SK-N-SH treated with all-trans-retinoic acid at 6 μM for 48 hours (cell line): ENCODE results near the gene CHL1.

ENCODE experiments used
- ATAC-seq: fragments of 200-7000 bp; cut with Tn5 transposase; 3 replicates; pipeline ENCODE4 v1.9.1; 2020; ENCODE audit warnings: mild to moderate bottlenecking, moderate library complexity
- ARNTL ChIP-seq: fragments of 450-650 bp; formaldehyde crosslinking; IDR thresholded peaks from 2 replicates; pipeline ENCODE4 v1.5.0; 2020; ENCODE audit warnings: low read depth, mild to moderate bottlenecking, moderate library complexity, borderline replicate concordance
- BACH2 ChIP-seq: fragments of 250-450 bp; sonication (Bioruptor Pico); IDR thresholded peaks from 2 replicates; pipeline ENCODE4 v1.9.0; 2021; ENCODE audit warnings: mild to moderate bottlenecking, borderline replicate concordance
- CSDC2 ChIP-seq: fragments of 250-450 bp; sonication (Bioruptor Pico); IDR thresholded peaks from 2 replicates; pipeline ENCODE4 v1.5.0; 2020; ENCODE audit warnings: mild to moderate bottlenecking, moderate library complexity
- ESRRG ChIP-seq: fragments of 250-450 bp; sonication (Bioruptor Pico); IDR thresholded peaks from 2 replicates; pipeline ENCODE4 v1.6.1; 2021; ENCODE audit warnings: mild to moderate bottlenecking
- GLIS3 ChIP-seq: fragments of 250-450 bp; sonication (Bioruptor Pico); IDR thresholded peaks from 2 replicates; pipeline ENCODE4 v1.5.0; 2020; ENCODE audit warnings: mild to moderate bottlenecking, moderate library complexity
- ISL1 ChIP-seq: fragments of 250-450 bp; sonication (Bioruptor Pico); IDR thresholded peaks from 2 replicates; pipeline ENCODE4 v2.1.2; 2022; ENCODE audit warnings: mild to moderate bottlenecking, moderate library complexity
- OSR1 ChIP-seq: fragments of 250-450 bp; sonication (Bioruptor Pico); IDR thresholded peaks from 2 replicates; pipeline ENCODE4 v1.8.0; 2022; ENCODE audit warnings: moderate library complexity, mild to moderate bottlenecking, inconsistent platforms
- POU6F1 ChIP-seq: fragments of 250-450 bp; sonication (Bioruptor Pico); IDR thresholded peaks from 2 replicates; pipeline ENCODE4 v1.8.0; 2021; ENCODE audit warnings: low read depth, mild to moderate bottlenecking, moderate library complexity, borderline replicate concordance
- PPARA ChIP-seq: fragments of 250-450 bp; sonication (Bioruptor Pico); IDR thresholded peaks from 2 replicates; pipeline ENCODE4 v1.5.0; 2020; ENCODE audit warnings: mild to moderate bottlenecking, borderline replicate concordance
- RARB ChIP-seq: fragments of 250-450 bp; sonication (Bioruptor Pico); IDR thresholded peaks from 2 replicates; pipeline ENCODE4 v1.8.0; 2021; ENCODE audit warnings: mild to moderate bottlenecking, moderate library complexity
- SNAI2 ChIP-seq: fragments of 250-450 bp; sonication (Bioruptor Pico); IDR thresholded peaks from 2 replicates; pipeline ENCODE4 v1.5.0; 2020; ENCODE audit warnings: mild to moderate bottlenecking, moderate library complexity
- TCF4 ChIP-seq: fragments of 250-450 bp; sonication (Bioruptor Pico); IDR thresholded peaks from 2 replicates; pipeline ENCODE4 v1.8.0; 2021; ENCODE audit warnings: mild to moderate bottlenecking, moderate library complexity, borderline replicate concordance
- TOX ChIP-seq: fragments of 250-450 bp; sonication (Bioruptor Pico); IDR thresholded peaks from 2 replicates; pipeline ENCODE4 v1.8.0; 2021; ENCODE audit warnings: mild to moderate bottlenecking, moderate library complexity, borderline replicate concordance
- ZC3H10 ChIP-seq: fragments of 250-450 bp; sonication (Bioruptor Pico); IDR thresholded peaks from 2 replicates; pipeline ENCODE4 v1.5.1; 2021; ENCODE audit warnings: mild to moderate bottlenecking, moderate library complexity
- ZFP3 ChIP-seq: fragments of 250-450 bp; sonication (Bioruptor Pico); IDR thresholded peaks from 2 replicates; pipeline ENCODE4 v1.5.0; 2020; ENCODE audit warnings: mild to moderate bottlenecking, moderate library complexity
- ZFP30 ChIP-seq: fragments of 450-650 bp; formaldehyde crosslinking; IDR thresholded peaks from 2 replicates; pipeline ENCODE4 v1.5.0; 2022; ENCODE audit warnings: mild to moderate bottlenecking, moderate library complexity
- ZNF565 ChIP-seq: fragments of 450-650 bp; formaldehyde crosslinking; conservative IDR thresholded peaks from 2 replicates; pipeline ENCODE4 v1.5.0; 2020; ENCODE audit warnings: low read depth, mild to moderate bottlenecking, moderate library complexity
- ZNF70 ChIP-seq: fragments of 450-650 bp; formaldehyde crosslinking; IDR thresholded peaks from 2 replicates; pipeline ENCODE4 v1.5.0; 2020; ENCODE audit warnings: mild to moderate bottlenecking, moderate library complexity
- ZNF8 ChIP-seq: fragments of 450-650 bp; formaldehyde crosslinking; IDR thresholded peaks from 2 replicates; pipeline ENCODE4 v1.5.0; 2020; ENCODE audit warnings: mild to moderate bottlenecking, moderate library complexity
- TF ChIP-seq, protein P1 (sequence below): fragments of 250-450 bp; sonication (Bioruptor Pico); IDR thresholded peaks from 2 replicates; pipeline ENCODE4 v1.5.0; 2020; ENCODE audit warnings: mild to moderate bottlenecking, moderate library complexity
- TF ChIP-seq, protein P2 (sequence below): fragments of 250-450 bp; sonication (Bioruptor Pico); IDR thresholded peaks from 2 replicates; pipeline ENCODE4 v1.5.1; 2020; ENCODE audit warnings: low read depth, mild to moderate bottlenecking, moderate library complexity
- TF ChIP-seq, protein P3 (sequence below): fragments of 250-450 bp; sonication (Bioruptor Pico); IDR thresholded peaks from 2 replicates; pipeline ENCODE4 v1.5.1; 2021; ENCODE audit warnings: mild to moderate bottlenecking, moderate library complexity

The CHL1 gene

DNA sequence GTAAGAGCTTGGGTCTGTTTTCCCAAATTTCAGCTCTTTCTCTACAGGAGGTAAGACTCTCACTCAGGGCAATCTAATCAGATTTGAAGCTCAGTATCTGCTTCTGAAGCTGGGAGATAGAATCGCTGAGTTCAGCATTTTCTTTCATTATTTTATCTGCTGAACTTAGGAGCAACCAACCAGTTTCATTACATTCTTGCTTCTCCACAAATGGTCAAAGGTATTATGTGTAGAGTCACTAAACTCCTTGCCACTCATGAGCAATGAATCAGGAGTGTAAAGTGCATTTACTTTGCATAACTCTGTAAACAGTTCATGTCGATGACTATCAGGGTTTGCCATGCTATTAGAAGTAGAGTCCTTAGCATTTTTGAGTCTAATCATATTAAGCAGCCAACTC lies 249.4 kb downstream of the CHL1 start:
- no peak for TF ChIP-seq ZNF565 (CRISPR knock-in tag)
- no peak for TF ChIP-seq ISL1
- TF ChIP-seq, protein P1, sequence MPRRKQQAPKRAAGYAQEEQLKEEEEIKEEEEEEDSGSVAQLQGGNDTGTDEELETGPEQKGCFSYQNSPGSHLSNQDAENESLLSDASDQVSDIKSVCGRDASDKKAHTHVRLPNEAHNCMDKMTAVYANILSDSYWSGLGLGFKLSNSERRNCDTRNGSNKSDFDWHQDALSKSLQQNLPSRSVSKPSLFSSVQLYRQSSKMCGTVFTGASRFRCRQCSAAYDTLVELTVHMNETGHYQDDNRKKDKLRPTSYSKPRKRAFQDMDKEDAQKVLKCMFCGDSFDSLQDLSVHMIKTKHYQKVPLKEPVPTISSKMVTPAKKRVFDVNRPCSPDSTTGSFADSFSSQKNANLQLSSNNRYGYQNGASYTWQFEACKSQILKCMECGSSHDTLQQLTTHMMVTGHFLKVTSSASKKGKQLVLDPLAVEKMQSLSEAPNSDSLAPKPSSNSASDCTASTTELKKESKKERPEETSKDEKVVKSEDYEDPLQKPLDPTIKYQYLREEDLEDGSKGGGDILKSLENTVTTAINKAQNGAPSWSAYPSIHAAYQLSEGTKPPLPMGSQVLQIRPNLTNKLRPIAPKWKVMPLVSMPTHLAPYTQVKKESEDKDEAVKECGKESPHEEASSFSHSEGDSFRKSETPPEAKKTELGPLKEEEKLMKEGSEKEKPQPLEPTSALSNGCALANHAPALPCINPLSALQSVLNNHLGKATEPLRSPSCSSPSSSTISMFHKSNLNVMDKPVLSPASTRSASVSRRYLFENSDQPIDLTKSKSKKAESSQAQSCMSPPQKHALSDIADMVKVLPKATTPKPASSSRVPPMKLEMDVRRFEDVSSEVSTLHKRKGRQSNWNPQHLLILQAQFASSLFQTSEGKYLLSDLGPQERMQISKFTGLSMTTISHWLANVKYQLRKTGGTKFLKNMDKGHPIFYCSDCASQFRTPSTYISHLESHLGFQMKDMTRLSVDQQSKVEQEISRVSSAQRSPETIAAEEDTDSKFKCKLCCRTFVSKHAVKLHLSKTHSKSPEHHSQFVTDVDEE, result no peak
- no peak for TF ChIP-seq CSDC2
- no peak for TF ChIP-seq TCF4
- no peak for TF ChIP-seq BACH2 (CRISPR knock-in tag)
- TF ChIP-seq, protein P2, sequence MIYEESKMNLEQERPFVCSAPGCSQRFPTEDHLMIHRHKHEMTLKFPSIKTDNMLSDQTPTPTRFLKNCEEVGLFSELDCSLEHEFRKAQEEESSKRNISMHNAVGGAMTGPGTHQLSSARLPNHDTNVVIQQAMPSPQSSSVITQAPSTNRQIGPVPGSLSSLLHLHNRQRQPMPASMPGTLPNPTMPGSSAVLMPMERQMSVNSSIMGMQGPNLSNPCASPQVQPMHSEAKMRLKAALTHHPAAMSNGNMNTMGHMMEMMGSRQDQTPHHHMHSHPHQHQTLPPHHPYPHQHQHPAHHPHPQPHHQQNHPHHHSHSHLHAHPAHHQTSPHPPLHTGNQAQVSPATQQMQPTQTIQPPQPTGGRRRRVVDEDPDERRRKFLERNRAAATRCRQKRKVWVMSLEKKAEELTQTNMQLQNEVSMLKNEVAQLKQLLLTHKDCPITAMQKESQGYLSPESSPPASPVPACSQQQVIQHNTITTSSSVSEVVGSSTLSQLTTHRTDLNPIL, result no peak
- TF ChIP-seq RARB (CRISPR knock-in tag), result no peak
- no peak for TF ChIP-seq TOX (CRISPR knock-in tag)
- TF ChIP-seq PPARA (CRISPR knock-in tag), result no peak
- TF ChIP-seq ESRRG (CRISPR knock-in tag), result no peak
- no peak for TF ChIP-seq ZNF70 (CRISPR knock-in tag)
- TF ChIP-seq ARNTL (CRISPR knock-in tag), result no peak
- TF ChIP-seq ZC3H10 (CRISPR knock-in tag), result no peak
- TF ChIP-seq OSR1, result no peak
- TF ChIP-seq, protein P3, sequence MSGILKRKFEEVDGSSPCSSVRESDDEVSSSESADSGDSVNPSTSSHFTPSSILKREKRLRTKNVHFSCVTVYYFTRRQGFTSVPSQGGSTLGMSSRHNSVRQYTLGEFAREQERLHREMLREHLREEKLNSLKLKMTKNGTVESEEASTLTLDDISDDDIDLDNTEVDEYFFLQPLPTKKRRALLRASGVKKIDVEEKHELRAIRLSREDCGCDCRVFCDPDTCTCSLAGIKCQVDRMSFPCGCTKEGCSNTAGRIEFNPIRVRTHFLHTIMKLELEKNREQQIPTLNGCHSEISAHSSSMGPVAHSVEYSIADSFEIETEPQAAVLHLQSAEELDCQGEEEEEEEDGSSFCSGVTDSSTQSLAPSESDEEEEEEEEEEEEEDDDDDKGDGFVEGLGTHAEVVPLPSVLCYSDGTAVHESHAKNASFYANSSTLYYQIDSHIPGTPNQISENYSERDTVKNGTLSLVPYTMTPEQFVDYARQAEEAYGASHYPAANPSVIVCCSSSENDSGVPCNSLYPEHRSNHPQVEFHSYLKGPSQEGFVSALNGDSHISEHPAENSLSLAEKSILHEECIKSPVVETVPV (CRISPR knock-in tag), result no peak
- no peak for ATAC-seq

DNA sequence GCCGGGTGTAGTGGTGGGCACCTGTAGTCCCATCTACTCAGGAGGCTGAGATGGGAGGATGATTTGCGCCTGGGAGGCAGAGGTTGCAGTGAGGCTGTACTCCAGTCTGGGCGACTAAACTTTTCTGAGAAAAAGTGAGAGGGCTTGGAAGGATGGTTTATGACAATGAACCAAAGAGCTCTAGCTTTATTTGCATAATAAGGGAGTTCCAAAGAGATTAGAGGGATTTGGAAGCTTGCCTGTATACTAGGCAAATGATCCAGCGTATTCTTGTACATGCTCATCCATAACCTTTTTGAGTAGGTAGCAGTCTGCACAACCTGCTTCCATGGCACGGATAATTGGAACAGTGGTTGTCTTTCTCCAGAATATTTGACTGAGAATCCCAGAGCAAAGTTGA lies 251.1 kb downstream of the CHL1 start:
- ATAC-seq, result no peak
- TF ChIP-seq GLIS3 (CRISPR knock-in tag) (no peak), ZNF70 (CRISPR knock-in tag) (no peak), OSR1 (no peak), ZFP3 (CRISPR knock-in tag) (no peak), ZNF8 (CRISPR knock-in tag) (no peak), ZFP30 (CRISPR knock-in tag) (no peak), ARNTL (CRISPR knock-in tag) (no peak), ZC3H10 (CRISPR knock-in tag) (no peak), SNAI2 (no peak), RARB (CRISPR knock-in tag) (no peak), ISL1 (no peak), PPARA (CRISPR knock-in tag) (no peak), ZNF565 (CRISPR knock-in tag) (no peak), CSDC2 (no peak), POU6F1 (CRISPR knock-in tag) (no peak)
- TF ChIP-seq, protein P2, result no peak
- TF ChIP-seq, protein P1, result no peak
- TF ChIP-seq, protein P3 (CRISPR knock-in tag), result no peak
